Type B pancreatic cell (in vitro differentiated cells): ENCODE results near the gene CASKIN1. TPM values are rescaled to one million over a fixed set of nuclear protein-coding genes. Genes with fewer than 3 reads are reported as not detected.

Experiments
- DNase-seq: peaks from one replicate; pipeline ENCODE4 v3.0.0; 2021; ENCODE audit warnings: mixed read lengths; ENCODE audit not compliant: unreplicated experiment; ENCODE audit errors: extremely low spot score
- H3K27ac Mint-ChIP-seq: 2 replicates; pipeline ENCODE4 v1.8.0; 2021; ENCODE audit warnings: mild to moderate bottlenecking, mixed read lengths
- H3K27me3 Mint-ChIP-seq: 2 replicates; pipeline ENCODE4 v1.8.0; 2021; ENCODE audit warnings: mixed read lengths
- H3K36me3 Mint-ChIP-seq: 2 replicates; pipeline ENCODE4 v1.8.0; 2021; ENCODE audit warnings: mixed read lengths
- H3K4me1 Mint-ChIP-seq: one replicate; pipeline ENCODE4 v1.8.0; 2021; ENCODE audit warnings: mixed read lengths; ENCODE audit not compliant: unreplicated experiment
- H3K4me3 Mint-ChIP-seq: 2 replicates; pipeline ENCODE4 v1.8.0; 2021; ENCODE audit warnings: mild to moderate bottlenecking, mixed read lengths
- H3K9me3 Mint-ChIP-seq: 2 replicates; pipeline ENCODE4 v1.8.0; 2021; ENCODE audit warnings: mixed read lengths
- total RNA-seq: library from RNA; stranded (reverse); gene quantifications from 2 replicates; pipeline ENCODE4 v1.2.1, GENCODE V29; 2021; ENCODE audit warnings: low replicate concordance
- TF ChIP-seq, protein P1 (sequence below): fragments of 200-600 bp; sonication (generic); conservative IDR thresholded peaks from 2 replicates; pipeline ENCODE4 v1.5.0; 2021; ENCODE audit warnings: antibody characterized with exemption, mild to moderate bottlenecking

Gene CASKIN1
- total RNA-seq, 1 donor from 2014 or later = 6.3 TPM

DNA sequence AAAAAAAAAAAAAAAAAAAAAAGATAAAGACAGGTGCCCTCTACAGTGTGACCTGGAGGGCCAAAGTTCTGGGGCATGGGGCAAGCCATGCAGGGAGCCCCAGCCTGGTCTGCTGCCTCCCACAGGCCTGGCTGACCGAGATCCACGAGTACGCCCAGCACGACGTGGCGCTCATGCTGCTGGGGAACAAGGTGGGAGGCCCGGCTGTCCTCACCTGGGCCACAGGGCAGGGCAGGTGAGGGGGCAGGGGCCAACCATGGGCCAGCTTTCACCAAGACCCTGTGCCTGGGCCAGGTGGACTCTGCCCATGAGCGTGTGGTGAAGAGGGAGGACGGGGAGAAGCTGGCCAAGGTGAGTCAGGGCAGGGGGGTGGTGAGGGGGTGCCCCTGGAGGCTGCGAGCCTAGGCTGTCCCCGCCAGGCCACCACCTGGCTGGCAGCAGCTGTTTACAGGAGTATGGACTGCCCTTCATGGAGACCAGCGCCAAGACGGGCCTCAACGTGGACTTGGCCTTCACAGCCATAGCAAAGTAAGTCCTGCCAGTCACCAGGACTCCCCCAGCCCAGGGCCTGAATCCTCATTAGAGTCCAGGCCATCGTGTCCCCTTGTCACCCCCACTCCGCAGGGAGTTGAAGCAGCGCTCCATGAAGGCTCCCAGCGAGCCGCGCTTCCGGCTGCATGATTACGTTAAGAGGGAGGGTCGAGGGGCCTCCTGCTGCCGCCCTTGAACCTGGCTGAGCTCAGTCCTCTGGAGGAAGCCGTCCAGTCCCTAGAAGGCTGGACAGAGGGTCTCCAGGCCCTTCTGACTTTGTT is 43.5 kb downstream of the CASKIN1 start:
- H3K9me3 Mint-ChIP-seq = no peaks in the 10 kb centered on the region
- peaks cover 3% of the 10 kb centered on the region for H3K27me3 Mint-ChIP-seq
- TF ChIP-seq, protein P1, sequence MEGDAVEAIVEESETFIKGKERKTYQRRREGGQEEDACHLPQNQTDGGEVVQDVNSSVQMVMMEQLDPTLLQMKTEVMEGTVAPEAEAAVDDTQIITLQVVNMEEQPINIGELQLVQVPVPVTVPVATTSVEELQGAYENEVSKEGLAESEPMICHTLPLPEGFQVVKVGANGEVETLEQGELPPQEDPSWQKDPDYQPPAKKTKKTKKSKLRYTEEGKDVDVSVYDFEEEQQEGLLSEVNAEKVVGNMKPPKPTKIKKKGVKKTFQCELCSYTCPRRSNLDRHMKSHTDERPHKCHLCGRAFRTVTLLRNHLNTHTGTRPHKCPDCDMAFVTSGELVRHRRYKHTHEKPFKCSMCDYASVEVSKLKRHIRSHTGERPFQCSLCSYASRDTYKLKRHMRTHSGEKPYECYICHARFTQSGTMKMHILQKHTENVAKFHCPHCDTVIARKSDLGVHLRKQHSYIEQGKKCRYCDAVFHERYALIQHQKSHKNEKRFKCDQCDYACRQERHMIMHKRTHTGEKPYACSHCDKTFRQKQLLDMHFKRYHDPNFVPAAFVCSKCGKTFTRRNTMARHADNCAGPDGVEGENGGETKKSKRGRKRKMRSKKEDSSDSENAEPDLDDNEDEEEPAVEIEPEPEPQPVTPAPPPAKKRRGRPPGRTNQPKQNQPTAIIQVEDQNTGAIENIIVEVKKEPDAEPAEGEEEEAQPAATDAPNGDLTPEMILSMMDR = no peak
- peaks cover 4% of the 10 kb centered on the region for H3K36me3 Mint-ChIP-seq
- H3K4me1 Mint-ChIP-seq = peaks cover 25% of the 10 kb centered on the region
- H3K27ac Mint-ChIP-seq = peak overlapping the region; percentile 91
- peak overlapping the region; percentile 93 for H3K4me3 Mint-ChIP-seq
- no peak for DNase-seq

DNA sequence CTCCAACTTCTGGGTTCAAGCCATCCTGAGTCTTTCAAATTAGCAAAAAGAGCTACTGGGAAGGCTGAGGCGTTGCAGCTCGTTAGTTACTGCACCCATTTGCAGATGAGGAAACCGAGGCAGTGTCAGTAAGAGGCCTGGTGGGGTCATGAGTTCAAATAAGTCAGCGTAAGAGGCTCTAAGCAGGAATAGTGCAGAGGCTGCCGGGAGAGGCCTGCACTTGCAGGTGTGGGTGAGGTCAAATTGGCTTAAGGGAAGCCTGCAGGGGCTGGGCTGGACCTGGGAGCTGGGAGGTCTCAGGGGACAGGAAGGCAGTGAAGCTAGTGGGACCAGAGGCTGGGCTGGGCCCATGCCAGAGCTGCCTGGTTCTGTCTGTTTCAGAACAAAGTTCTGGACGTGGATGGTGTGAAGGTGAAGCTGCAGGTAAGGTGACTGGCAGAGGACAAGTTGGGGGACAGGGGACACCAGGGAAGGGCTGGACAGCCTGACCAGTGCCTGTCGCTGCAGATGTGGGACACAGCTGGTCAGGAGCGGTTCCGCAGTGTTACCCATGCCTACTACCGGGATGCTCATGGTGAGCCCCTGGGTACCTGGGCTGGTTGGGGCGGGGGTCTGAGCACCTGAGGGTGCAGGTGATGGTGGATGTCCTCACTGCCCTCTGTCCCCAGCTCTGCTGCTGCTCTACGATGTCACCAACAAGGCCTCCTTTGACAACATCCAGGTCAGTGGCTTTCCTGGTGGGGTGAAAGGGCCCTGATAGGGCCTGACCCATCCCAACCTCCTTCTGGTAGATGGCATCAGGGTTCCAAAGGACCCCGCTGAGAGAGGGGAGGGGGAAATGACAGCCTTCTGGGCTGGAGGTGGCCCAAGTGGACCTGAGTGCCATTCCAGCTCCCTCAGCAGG is 45.0 kb downstream of the CASKIN1 start:
- Mint-ChIP-seq H3K4me1 (peaks cover 14% of the 10 kb centered on the region), H3K4me3 (peak overlapping the region; percentile 78), H3K27ac (peak overlapping the region; percentile 68), H3K9me3 (no peaks in the 10 kb centered on the region), H3K27me3 (peaks cover 3% of the 10 kb centered on the region), H3K36me3 (peaks cover 4% of the 10 kb centered on the region)
- TF ChIP-seq, protein P1 = no peak
- no peak for DNase-seq

DNA sequence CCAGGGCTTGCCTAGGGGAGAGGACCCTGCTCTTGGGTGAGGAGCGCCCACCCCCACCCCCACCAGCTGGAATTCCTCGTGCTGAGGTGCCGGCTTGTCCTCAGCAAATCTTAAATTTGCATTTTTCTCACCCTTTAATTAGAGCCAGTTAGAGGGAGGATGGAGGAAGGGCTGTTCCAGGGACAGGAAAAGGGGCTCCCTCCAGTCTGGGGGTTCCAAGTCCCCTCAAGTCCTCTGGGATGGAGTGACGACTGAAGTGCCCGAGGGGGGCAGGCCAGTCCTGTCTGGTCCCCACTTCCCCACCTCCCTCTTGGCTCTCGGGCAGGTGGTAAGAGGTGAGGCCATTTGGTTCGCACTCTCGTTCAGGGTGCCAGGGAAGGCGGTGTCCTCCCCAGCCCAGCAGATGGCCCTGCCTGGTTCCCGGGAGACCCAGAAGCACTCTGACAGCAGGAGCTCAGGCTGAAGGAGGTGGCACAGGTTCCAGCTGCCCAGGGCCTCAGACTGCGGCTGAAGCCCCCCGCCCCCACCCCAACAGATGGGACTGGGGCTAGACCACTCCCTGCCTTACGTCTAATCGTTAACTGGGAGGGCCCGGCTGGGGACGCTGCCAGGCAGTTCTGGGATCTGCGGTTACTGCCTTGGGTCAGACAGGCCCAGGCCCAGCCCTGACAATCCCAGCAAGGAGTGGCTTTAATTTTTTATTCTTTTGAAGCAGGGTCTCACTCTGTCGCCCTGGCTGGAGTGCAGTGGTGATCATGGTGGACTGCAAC is 45.8 kb downstream of the CASKIN1 start:
- TF ChIP-seq, protein P1 = no peak
- Mint-ChIP-seq H3K4me3 (peak overlapping the region; percentile 78), H3K27ac (peak overlapping the region; percentile 68), H3K9me3 (no peaks in the 10 kb centered on the region), H3K36me3 (peaks cover 4% of the 10 kb centered on the region), H3K27me3 (peaks cover 3% of the 10 kb centered on the region), H3K4me1 (peaks cover 15% of the 10 kb centered on the region)
- no peak for DNase-seq

DNA sequence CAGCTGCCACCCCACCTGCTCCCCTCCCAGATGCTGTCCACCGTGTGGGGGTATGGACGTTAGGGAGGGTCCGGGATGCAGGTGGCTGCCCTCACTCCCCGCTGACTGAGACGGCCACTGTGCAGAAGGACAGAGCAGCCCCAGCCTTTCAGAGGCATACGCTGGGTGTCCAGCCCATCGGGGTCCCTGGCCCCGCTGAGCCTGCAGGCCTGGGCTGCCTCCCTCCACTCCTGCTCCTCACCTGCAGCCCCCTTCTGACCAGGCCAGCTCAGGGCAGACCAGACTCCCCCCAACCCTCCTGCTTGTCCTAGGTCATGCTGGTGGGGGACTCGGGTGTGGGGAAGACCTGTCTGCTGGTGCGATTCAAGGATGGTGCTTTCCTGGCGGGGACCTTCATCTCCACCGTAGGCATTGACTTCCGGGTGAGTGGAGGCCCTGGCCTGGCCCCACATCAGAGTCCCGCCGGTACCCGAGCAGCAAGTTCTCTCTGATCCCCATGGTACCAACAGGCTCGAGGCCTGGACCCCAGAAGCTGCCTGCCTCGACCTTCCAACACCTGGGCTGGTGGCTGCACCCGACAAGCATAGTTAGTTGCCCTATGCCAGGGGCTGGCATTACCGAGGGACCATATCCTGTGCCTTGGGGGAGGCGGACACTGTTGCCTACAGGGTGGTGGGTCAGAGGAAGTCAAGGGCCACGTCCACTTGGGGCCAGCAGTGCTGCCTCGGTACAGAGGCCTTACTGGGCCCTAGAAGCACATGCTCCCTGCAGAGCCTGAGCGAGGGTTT is 46.6 kb downstream of the CASKIN1 start:
- Mint-ChIP-seq H3K27ac (peak overlapping the region; percentile 36), H3K4me1 (peaks cover 15% of the 10 kb centered on the region)
- TF ChIP-seq, protein P1 = no peak

More for the DNA sequence above, 46.6 kb downstream of the CASKIN1 start:
- Mint-ChIP-seq H3K4me3 (peak overlapping the region; percentile 77), H3K9me3 (no peaks in the 10 kb centered on the region), H3K36me3 (no peaks in the 10 kb centered on the region), H3K27me3 (no peaks in the 10 kb centered on the region)
- no peak for DNase-seq
